ENCODE data around the gene ZNF789. TPM values are rescaled to one million over a fixed set of nuclear protein-coding genes. Genes with fewer than 3 reads are reported as not detected.

The ZNF789 gene
- total and polyA plus RNA-seq, 2 experiments from 2014 or later = 9.0 to 13.8 TPM

GRCh38 chr7:99424932-99425730, 47.6 kb upstream of the ZNF789 start:
- DNase-seq (ENCODE audit: low spot score) (no peak), ATAC-seq (no peak)
- H3K79me2 ChIP-seq (replicated peaks; ENCODE audit: insufficient read depth) = no peaks in the 10 kb centered on the region; the same call in 1 of the 2 replicates
- H4K20me1 ChIP-seq (replicated peaks; ENCODE audit: insufficient read depth) = no peaks in the 10 kb centered on the region; the same call in none of the 2 replicates
- H3K4me1 ChIP-seq (ENCODE audit: insufficient read depth) = peaks cover 8% of the 10 kb centered on the region
- no peaks in the 10 kb centered on the region for H3K9me2 ChIP-seq (ENCODE audit: insufficient read depth)
- H3K4me3 Mint-ChIP-seq = no peak overlapping the region
- H3K27me3 ChIP-seq (ENCODE audit: insufficient read depth) = no peaks in the 10 kb centered on the region
- H3K9me3 Mint-ChIP-seq = peaks cover 2% of the 10 kb centered on the region; the same call in 1 of the 3 replicates
- peaks cover 13% of the 10 kb centered on the region for H3K27me3 Mint-ChIP-seq (ENCODE audit: insufficient read depth, low read depth, poor library complexity)
- no peak overlapping the region for H3K27ac ChIP-seq (ENCODE audit: low read depth)
- H3K4me3 ChIP-seq = no peak overlapping the region
- H3K4me2 ChIP-seq = no peak overlapping the region
- H3K36me3 Mint-ChIP-seq (ENCODE audit: low read depth) = peaks cover 78% of the 10 kb centered on the region
- peaks cover 5% of the 10 kb centered on the region; the same call in 1 of the 2 replicates for H3K36me3 ChIP-seq (ENCODE audit: insufficient read depth)
- H3F3A ChIP-seq (replicated peaks; ENCODE audit: low read depth) = peaks cover 8% of the 10 kb centered on the region
- H2AFZ ChIP-seq = no peak overlapping the region
- H3K27ac Mint-ChIP-seq = no peak overlapping the region
- TF ChIP-seq CREB1 (CRISPR knock-in tag; IDR thresholded peaks at IDR 0.05; ENCODE audit: low read depth) (no peak), ZNF462 (CRISPR knock-in tag; IDR thresholded peaks at IDR 0.05) (no peak), NANOG (IDR thresholded peaks at IDR 0.05; ENCODE audit: borderline replicate concordance) (no peak), ZNF114 (CRISPR knock-in tag; IDR thresholded peaks at IDR 0.05) (no peak), JUNB (IDR thresholded peaks at IDR 0.05; ENCODE audit: unreplicated experiment) (no peak), CTCF (conservative IDR thresholded peaks at IDR 0.05; ENCODE audit: low read depth in 2 of 2) (no peak), REST (IDR thresholded peaks at IDR 0.05; ENCODE audit: unreplicated experiment) (no peak), POLR2AphosphoS5 (IDR thresholded peaks at IDR 0.05; ENCODE audit: low read depth) (no peak), EZH2phosphoT487 (IDR thresholded peaks at IDR 0.05; ENCODE audit: unreplicated experiment) (no peak), STAT1 (IDR thresholded peaks at IDR 0.05; ENCODE audit: unreplicated experiment) (no peak), EZH2 (IDR thresholded peaks at IDR 0.05; ENCODE audit: low read depth, unreplicated experiment) (no peak), ZNF331 (CRISPR knock-in tag; IDR thresholded peaks at IDR 0.05; ENCODE audit: low read depth) (no peak), ETS1 (IDR thresholded peaks at IDR 0.05) (no peak)
- H3K4me1 Mint-ChIP-seq = peaks cover 11% of the 10 kb centered on the region

Measured in GM23338 (cell line).